GM21717 (cell line): Measurements from ENCODE around the gene DNM1L.

ENCODE experiments used
- ATAC-seq: cut with Tn5 transposase; IDR thresholded peaks from one replicate; pipeline ENCODE4 v1.9.1; 2021; ENCODE audit warnings: mild to moderate bottlenecking, moderate library complexity; ENCODE audit not compliant: unreplicated experiment

Gene DNM1L

GRCh38 chr12:32755654-32756475, 76.8 kb downstream of the DNM1L start, which contains the start of gene YARS2:
Gene YARS2, minus strand, starts transcription at chr12:32755897. Its CDS starts 23 bp downstream, at chr12:32755874.
- peak; percentile 90 for ATAC-seq

GRCh38 chr12:32756476-32757066, 77.5 kb downstream of the DNM1L start:
- no peak for ATAC-seq

- ATAC-seq: no peak
Observed at GRCh38 chr12:32757157-32757556, 78.1 kb downstream of the DNM1L start.

- ATAC-seq: peak; percentile 63
Observed at GRCh38 chr12:32761716-32762115, 82.6 kb downstream of the DNM1L start.

GRCh38 chr12:32765906-32766305, 86.8 kb downstream of the DNM1L start:
- no peak for ATAC-seq

GRCh38 chr12:32768518-32768917, 89.4 kb downstream of the DNM1L start:
- no peak for ATAC-seq

- no peak for ATAC-seq
Observed at GRCh38 chr12:32770141-32770540, 91.0 kb downstream of the DNM1L start.

- no peak for ATAC-seq
Observed at GRCh38 chr12:32773691-32774090, 94.6 kb downstream of the DNM1L start.

GRCh38 chr12:32776258-32776657, 97.2 kb downstream of the DNM1L start:
- ATAC-seq: no peak

GRCh38 chr12:32777159-32777558, 98.1 kb downstream of the DNM1L start:
- peak; percentile 78 for ATAC-seq

GRCh38 chr12:32777691-32778175, 98.6 kb downstream of the DNM1L start:
- ATAC-seq: no peak

- no peak for ATAC-seq
Observed at GRCh38 chr12:32780071-32780470, 101.0 kb downstream of the DNM1L start.

GRCh38 chr12:32783029-32783428, 103.9 kb downstream of the DNM1L start:
- ATAC-seq: no peak

GRCh38 chr12:32785557-32785956, 106.5 kb downstream of the DNM1L start:
- ATAC-seq: no peak

- no peak for ATAC-seq
Observed at GRCh38 chr12:32788405-32788804, 109.3 kb downstream of the DNM1L start.

- no peak for ATAC-seq
Observed at GRCh38 chr12:32789446-32789845, 110.3 kb downstream of the DNM1L start.

- ATAC-seq: no peak
Observed at GRCh38 chr12:32789916-32790315, 110.8 kb downstream of the DNM1L start.

- no peak for ATAC-seq
Observed at GRCh38 chr12:32794281-32794680, 115.2 kb downstream of the DNM1L start.
